Measurements from ENCODE around the gene SAMD4A. TPM values are rescaled to one million over a fixed set of nuclear protein-coding genes. Genes with fewer than 3 reads are reported as not detected.

The SAMD4A gene
- total and polyA plus RNA-seq, 2 of the 4 experiments (the other 2 are of a cell fraction), result 22.9 to 38.2 TPM

- dilution Hi-C loops (cut with HindIII; ENCODE audit: low sequenced_read_pairs, unreplicated experiment), result no loop called here
- Histone ChIP-seq H3K36me3 (ENCODE audit: control insufficient read depth, insufficient read depth, low read length) (peaks cover 13% of the 10 kb centered on the region), H2AFZ (replicated peaks; ENCODE audit: low read length, poor library complexity) (no peak overlapping the region)
Measured at GRCh38 chr14:54735424-54735823, 168.5 kb downstream of the SAMD4A start.

More at GRCh38 chr14:54735424-54735823, 168.5 kb downstream of the SAMD4A start:
- Histone ChIP-seq H4K20me1 (ENCODE audit: insufficient read depth, low read length) (peaks cover 53% of the 10 kb centered on the region), H2AK5ac (ENCODE audit: low read depth, low read length) (no peak overlapping the region), H2AK9ac (replicated peaks; ENCODE audit: low read depth, low read length, poor library complexity) (no peak overlapping the region), H3K18ac (ENCODE audit: low read depth, low read length) (no peak overlapping the region), H2BK15ac (ENCODE audit: low read depth, low read length) (no peak overlapping the region), H3K27me3 (ENCODE audit: control insufficient read depth, insufficient read depth, low read length) (no peaks in the 10 kb centered on the region), H3K9me1 (ENCODE audit: insufficient read depth, low read length) (peaks cover 32% of the 10 kb centered on the region), H3K4ac (ENCODE audit: low read depth, low read length) (no peak overlapping the region), H3K9me3 (ENCODE audit: control insufficient read depth, insufficient read depth, low read length) (no peaks in the 10 kb centered on the region), H3K4me1 (ENCODE audit: control insufficient read depth, insufficient read depth, low read length) (peaks cover 14% of the 10 kb centered on the region), H4K5ac (ENCODE audit: low read depth, low read length) (no peak overlapping the region), H4K8ac (ENCODE audit: low read depth in 2 of 2, low read length in 2 of 2) (no peak overlapping the region), H2BK120ac (ENCODE audit: low read depth, low read length) (no peak overlapping the region), H3K56ac (ENCODE audit: extremely low read depth, insufficient read depth, low read length) (no peak overlapping the region), H3K14ac (replicated peaks; ENCODE audit: low read depth, low read length) (no peak overlapping the region), H3K4me3 (ENCODE audit: insufficient read depth, low read depth, low read length) (no peak overlapping the region), H4K91ac (ENCODE audit: insufficient read depth, low read depth, low read length) (no peak overlapping the region), H3K9ac (ENCODE audit: low read depth, low read length) (no peak overlapping the region), H3K27ac (ENCODE audit: insufficient read depth, low read length) (no peak overlapping the region), H2BK20ac (ENCODE audit: low read depth, low read length) (no peak overlapping the region), H3K4me2 (ENCODE audit: low read depth, low read length) (no peak overlapping the region), H3K23ac (ENCODE audit: low read depth, low read length) (no peak overlapping the region), H2BK5ac (ENCODE audit: low read depth, low read length, poor library complexity, severe bottlenecking) (no peak overlapping the region), H3K79me1 (ENCODE audit: low read depth in 1 of 2, low read length in 2 of 2) (peaks cover 60 to 87% of the 10 kb centered on the region in 2 experiments)
- TF ChIP-seq NFE2L2 (IDR thresholded peaks at IDR 0.05; ENCODE audit: low read depth, low read length) (no peak), FOS (IDR thresholded peaks at IDR 0.05; ENCODE audit: low read depth, low read length) (no peak), MAZ (IDR thresholded peaks at IDR 0.05; ENCODE audit: borderline replicate concordance, low read depth, low read length) (no peak), ELK1 (IDR thresholded peaks at IDR 0.05; ENCODE audit: borderline replicate concordance, low read depth, low read length) (no peak), RAD21 (IDR thresholded peaks at IDR 0.05; ENCODE audit: low read length) (no peak), POLR2A (IDR thresholded peaks at IDR 0.05; ENCODE audit: low read depth, low read length) (no peak), RFX5 (IDR thresholded peaks at IDR 0.05; ENCODE audit: low read depth, low read length) (no peak), SMC3 (IDR thresholded peaks at IDR 0.05; ENCODE audit: low read depth, low read length) (no peak), RCOR1 (IDR thresholded peaks at IDR 0.05; ENCODE audit: insufficient replicate concordance, low read length) (no peak), CEBPB (IDR thresholded peaks at IDR 0.05; ENCODE audit: low read depth, low read length) (no peak), CHD1 (IDR thresholded peaks at IDR 0.05; ENCODE audit: low read depth, low read length) (no peak), MAFK (IDR thresholded peaks at IDR 0.05; ENCODE audit: low read depth, low read length) (no peak), BHLHE40 (IDR thresholded peaks at IDR 0.05; ENCODE audit: low read depth, low read length) (no peak)
- TF ChIP-seq, protein P1, sequence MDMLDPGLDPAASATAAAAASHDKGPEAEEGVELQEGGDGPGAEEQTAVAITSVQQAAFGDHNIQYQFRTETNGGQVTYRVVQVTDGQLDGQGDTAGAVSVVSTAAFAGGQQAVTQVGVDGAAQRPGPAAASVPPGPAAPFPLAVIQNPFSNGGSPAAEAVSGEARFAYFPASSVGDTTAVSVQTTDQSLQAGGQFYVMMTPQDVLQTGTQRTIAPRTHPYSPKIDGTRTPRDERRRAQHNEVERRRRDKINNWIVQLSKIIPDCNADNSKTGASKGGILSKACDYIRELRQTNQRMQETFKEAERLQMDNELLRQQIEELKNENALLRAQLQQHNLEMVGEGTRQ (IDR thresholded peaks at IDR 0.05; ENCODE audit: low read depth, low read length), result no peak
- TF ChIP-seq, protein P2, sequence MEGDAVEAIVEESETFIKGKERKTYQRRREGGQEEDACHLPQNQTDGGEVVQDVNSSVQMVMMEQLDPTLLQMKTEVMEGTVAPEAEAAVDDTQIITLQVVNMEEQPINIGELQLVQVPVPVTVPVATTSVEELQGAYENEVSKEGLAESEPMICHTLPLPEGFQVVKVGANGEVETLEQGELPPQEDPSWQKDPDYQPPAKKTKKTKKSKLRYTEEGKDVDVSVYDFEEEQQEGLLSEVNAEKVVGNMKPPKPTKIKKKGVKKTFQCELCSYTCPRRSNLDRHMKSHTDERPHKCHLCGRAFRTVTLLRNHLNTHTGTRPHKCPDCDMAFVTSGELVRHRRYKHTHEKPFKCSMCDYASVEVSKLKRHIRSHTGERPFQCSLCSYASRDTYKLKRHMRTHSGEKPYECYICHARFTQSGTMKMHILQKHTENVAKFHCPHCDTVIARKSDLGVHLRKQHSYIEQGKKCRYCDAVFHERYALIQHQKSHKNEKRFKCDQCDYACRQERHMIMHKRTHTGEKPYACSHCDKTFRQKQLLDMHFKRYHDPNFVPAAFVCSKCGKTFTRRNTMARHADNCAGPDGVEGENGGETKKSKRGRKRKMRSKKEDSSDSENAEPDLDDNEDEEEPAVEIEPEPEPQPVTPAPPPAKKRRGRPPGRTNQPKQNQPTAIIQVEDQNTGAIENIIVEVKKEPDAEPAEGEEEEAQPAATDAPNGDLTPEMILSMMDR (conservative IDR thresholded peaks at IDR 0.05; ENCODE audit: low read depth, low read length), result no peak
- ChIA-PET CTCF (no interaction called here), POLR2A (ENCODE audit: unreplicated experiment) (no interaction called here)
- WGBS, 2 experiments (ENCODE audit: extremely low coverage in 2 of 2, insufficient read length in 1 of 2), result no CpG with 5 or more reads among the region's 3 CpGs
- intact Hi-C loops (cut with micrococcal nuclease) (no loop called here), in situ Hi-C loops (cut with MboI; ENCODE audit: low sequenced_read_pairs) (no loop called here)
- BruUV-seq (replicated peaks), result no TSS peak
- no peak for DNase-seq
- ATAC-seq (ENCODE audit: low read depth), result no peak
